Frontal cortex (tissue), 4 donors: ENCODE data around the gene MANBA. TPM values are rescaled to one million over a fixed set of nuclear protein-coding genes. Genes with fewer than 3 reads are reported as not detected.

Source experiments
- DNase-seq, 2 donors: peaks; one replicate each; pipeline ENCODE4 v3.0.0; 2012; ENCODE audit warnings: low spot score in 2 of 2
- FAIRE-seq: peaks from 2 replicates; lab custom pipeline; 2012; peaks lifted over from hg19 to GRCh38; lab: Jason Lieb, UNC
- small RNA-seq: library from RNA; depleted of rRNA; stranded (forward); fragments of <200 nt; gene quantifications from one replicate; pipeline ENCODE3, GENCODE V24; 2014
- total RNA-seq: library from RNA; depleted of rRNA; stranded (reverse); fragments of >200 nt; gene quantifications from one replicate; pipeline ENCODE4 v1.2.3, GENCODE V29; 2014
- donor health status: control.
- donor health status: control.
- donor health status: control.

Gene MANBA
- total RNA-seq, 1 donor from 2014 or later, result 35.5 TPM

DNA sequence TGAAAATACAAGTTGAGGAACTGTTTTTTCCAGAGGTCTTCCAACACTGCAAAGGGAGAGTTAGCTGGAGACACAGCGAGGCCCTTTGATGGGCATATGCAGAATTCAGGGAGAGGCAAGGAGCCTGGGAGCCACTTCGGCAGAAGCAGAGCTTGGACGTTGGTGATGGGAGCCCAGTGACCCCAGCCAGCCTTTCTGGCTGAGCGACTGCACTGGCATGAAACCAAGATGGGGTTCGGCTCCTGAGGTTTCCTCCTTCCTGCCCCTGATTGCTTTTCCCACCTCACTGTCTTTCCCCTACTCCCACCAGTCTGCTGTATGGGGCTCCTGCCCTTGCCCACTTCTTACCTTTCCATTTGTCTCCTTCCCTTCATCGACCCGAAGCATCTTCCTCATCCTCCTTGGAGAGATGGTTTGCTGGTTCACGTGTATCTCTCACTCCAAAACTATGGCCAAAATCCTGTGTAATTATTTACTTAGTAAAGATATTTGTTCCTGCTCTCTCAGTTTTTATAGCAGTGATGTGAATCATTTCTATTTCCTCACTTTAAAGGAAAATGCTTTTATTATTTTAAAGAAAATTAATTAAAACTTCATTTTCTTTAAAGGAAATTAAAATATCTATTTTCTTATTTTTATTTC is 159.1 kb downstream of the MANBA start:
- no peak for DNase-seq
- FAIRE-seq, result no peak

DNA sequence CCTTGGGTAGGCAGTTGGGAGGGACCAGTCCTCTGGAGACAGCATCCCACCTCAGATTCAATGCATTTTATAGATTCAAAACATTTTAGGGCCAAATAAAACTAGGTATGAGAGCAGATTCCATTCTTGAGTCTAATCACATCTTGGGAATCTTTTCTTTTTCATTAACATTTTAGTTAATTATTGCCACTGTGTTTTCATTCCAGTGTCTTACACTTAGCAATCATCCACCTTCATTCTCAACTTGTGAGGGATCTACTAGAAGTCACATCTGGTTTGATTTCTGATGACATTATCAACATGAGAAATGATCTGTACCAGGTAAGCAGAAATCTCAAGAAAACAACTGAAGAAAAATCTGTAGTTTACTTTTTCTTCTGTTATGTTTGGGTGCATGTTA is 160.1 kb downstream of the MANBA start:
- DNase-seq, result no peak
- no peak for FAIRE-seq

GRCh38 chr4:102599886-102600285 is 160.9 kb downstream of the MANBA start:
- FAIRE-seq (no peak), DNase-seq (no peak)

DNA sequence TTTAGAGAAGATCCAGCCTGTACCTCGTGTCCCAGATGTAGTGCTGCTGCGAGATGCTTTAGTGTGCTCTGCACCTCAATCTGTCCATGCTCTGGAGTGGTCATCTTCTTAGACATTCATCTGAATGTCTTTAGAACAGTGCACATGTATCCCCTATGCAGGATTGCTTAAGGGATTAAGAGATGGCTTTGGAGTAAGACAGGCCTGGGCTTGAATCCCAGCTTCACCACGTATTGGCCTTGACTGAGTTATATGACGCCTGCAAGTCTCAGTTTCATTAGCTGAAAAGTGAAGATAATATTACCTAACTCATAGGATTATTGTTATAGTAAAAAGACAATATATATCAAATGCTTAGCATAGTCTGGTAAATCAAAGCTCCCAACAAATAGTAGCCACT is 161.3 kb downstream of the MANBA start:
- DNase-seq (no peak), FAIRE-seq (no peak)

GRCh38 chr4:102598762-102599374 is 161.9 kb downstream of the MANBA start:
- no peak for FAIRE-seq
- no peak for DNase-seq

GRCh38 chr4:102598086-102598761 is 162.5 kb downstream of the MANBA start:
- DNase-seq (no peak), FAIRE-seq (no peak)

DNA sequence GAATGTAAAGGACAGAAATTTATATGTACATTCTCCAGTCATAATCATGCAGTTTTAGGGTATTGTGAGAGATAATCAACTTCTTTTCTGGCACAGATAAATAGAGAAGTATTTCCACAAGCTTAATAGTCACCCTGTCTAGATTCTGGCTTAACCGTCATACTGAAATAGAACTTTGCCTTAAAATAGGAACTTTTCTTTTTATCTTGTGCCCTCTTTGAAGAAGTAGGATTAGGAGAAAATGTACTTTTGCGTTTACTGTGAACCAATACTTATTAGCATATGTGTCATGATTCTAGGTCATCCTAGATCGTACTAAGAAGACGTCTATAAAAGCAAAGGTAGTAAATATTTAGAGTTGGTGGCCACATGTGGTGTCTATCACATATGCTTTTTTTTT is 164.2 kb downstream of the MANBA start:
- DNase-seq (no peak), FAIRE-seq (no peak)

- FAIRE-seq, result no peak
- DNase-seq, result no peak
These were observed 166.8 kb downstream of the MANBA start for GRCh38 chr4:102594000-102594399.

- FAIRE-seq (no peak), DNase-seq (no peak)
These were observed 167.6 kb downstream of the MANBA start for GRCh38 chr4:102593147-102593546.

DNA sequence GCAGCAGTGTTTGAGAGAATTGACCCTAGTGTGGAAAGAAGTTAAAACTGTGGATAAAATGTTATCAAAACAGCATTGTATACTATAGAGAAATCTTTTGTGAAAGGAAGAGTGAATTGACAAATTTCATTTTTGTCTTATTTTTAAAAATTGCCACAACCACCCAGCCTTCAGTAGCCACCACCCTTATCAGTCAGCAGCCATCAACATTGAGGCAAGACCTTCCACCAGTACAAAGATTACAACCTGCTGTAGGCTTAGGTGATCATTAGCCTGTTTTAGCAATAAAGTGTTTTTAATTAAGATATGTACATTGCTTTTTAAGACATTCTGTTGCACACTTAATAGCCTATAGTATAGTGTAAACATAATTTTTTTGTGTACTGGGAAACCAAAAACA is 168.5 kb downstream of the MANBA start:
- FAIRE-seq (no peak), DNase-seq (no peak)

GRCh38 chr4:102589743-102590142 is 171.0 kb downstream of the MANBA start:
- FAIRE-seq, result no peak

GRCh38 chr4:102586644-102587021 is 174.1 kb downstream of the MANBA start:
- DNase-seq (no peak), FAIRE-seq (no peak)

More at GRCh38 chr4:102589743-102590142, 171.0 kb downstream of the MANBA start:
- no peak for DNase-seq

GRCh38 chr4:102586002-102586643 is 174.6 kb downstream of the MANBA start:
- FAIRE-seq, result no peak
- DNase-seq, result no peak

GRCh38 chr4:102585329-102585728 is 175.4 kb downstream of the MANBA start:
- DNase-seq (no peak), FAIRE-seq (no peak)

DNA sequence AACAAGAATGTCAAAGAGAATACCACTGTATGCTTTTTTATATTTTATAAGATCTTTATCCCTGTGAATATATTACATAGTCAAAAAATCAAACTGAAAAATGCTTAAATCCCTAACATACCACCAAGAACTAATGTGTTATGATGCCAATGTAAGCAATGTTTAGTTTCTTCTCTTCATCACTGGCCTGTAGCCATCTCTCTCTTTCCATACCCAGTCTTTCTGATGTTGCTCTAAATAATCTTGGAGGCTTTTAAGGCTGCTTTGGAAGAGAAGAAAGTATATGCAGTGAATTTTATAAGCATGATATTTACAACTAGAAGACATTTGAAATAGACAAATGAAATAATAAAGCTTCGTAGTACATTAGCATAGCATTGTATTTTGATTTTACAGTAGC is 176.7 kb downstream of the MANBA start:
- DNase-seq (no peak), FAIRE-seq (no peak)

Small RNA genes within 50 kb of the gene (small RNA-seq; reads per million reads assigned to genes)
- gene AC018797.1, result not detected

Other genes with a start within 250 kb of the MANBA start
- gene UBE2D3, start 66.6 kb upstream of the MANBA start, total RNA-seq, result 329 TPM
- gene CISD2, start 108.0 kb upstream of the MANBA start, total RNA-seq, result 50.5 TPM